H9 (cell line): Measurements from ENCODE around the gene LDLRAD4. TPM values are rescaled to one million over a fixed set of nuclear protein-coding genes. Genes with fewer than 3 reads are reported as not detected.

Source experiments
- DNase-seq: peaks from one replicate; pipeline ENCODE4 v3.0.0-alpha.2; 2017
- H2AFZ ChIP-seq: one replicate; pipeline ENCODE4 v1.6.1; 2013; ENCODE audit warnings: mild to moderate bottlenecking, low read length, control low read depth, moderate library complexity
- H2AK5ac ChIP-seq: 2 replicates; pipeline ENCODE4 v1.6.1; 2013; ENCODE audit warnings: low read length, control low read depth, mixed read lengths; ENCODE audit not compliant: insufficient read length
- H2BK120ac ChIP-seq: one replicate; pipeline ENCODE4 v1.6.1; 2013; ENCODE audit warnings: low read depth, mild to moderate bottlenecking, low read length, control low read depth, inconsistent platforms; ENCODE audit not compliant: poor library complexity, severe bottlenecking
- H2BK12ac ChIP-seq: 2 replicates; pipeline ENCODE4 v1.6.1; 2013; ENCODE audit warnings: low read length, control low read depth, mixed read lengths, low read depth; ENCODE audit not compliant: insufficient read length
- H2BK15ac ChIP-seq: 2 replicates; pipeline ENCODE4 v1.6.1; 2013; ENCODE audit warnings: low read depth, low read length, control low read depth
- H2BK20ac ChIP-seq: one replicate; pipeline ENCODE4 v1.6.1; 2013; ENCODE audit warnings: low read depth, mild to moderate bottlenecking, low read length, control low read depth, inconsistent platforms; ENCODE audit not compliant: poor library complexity, severe bottlenecking
- H2BK5ac ChIP-seq: 2 replicates; pipeline ENCODE4 v1.6.1; 2013; ENCODE audit warnings: low read length, control low read depth, mixed read lengths; ENCODE audit not compliant: insufficient read length
- H3K14ac ChIP-seq: 2 replicates; pipeline ENCODE4 v1.6.1; 2013; ENCODE audit warnings: low read length, control low read depth; ENCODE audit not compliant: insufficient read depth
- H3K18ac ChIP-seq: 2 replicates; pipeline ENCODE4 v1.6.1; 2013; ENCODE audit warnings: low read depth, mild to moderate bottlenecking, mixed read lengths, low read length, control low read depth; ENCODE audit not compliant: insufficient read length
- H3K23ac ChIP-seq: 2 replicates; pipeline ENCODE4 v1.6.1; 2013; ENCODE audit warnings: low read length, control low read depth, mixed read lengths, low read depth; ENCODE audit not compliant: insufficient read length
- H3K23me2 ChIP-seq: 2 replicates; pipeline ENCODE4 v1.6.1; 2013; ENCODE audit warnings: low read depth, mild to moderate bottlenecking, mixed read lengths, low read length, control low read depth; ENCODE audit not compliant: insufficient read length, poor library complexity, severe bottlenecking
- H3K27ac ChIP-seq: 2 replicates; pipeline ENCODE4 v1.5.1; 2013; ENCODE audit warnings: low read length, control low read depth, mixed read lengths, low read depth; ENCODE audit not compliant: insufficient read length
- H3K27me3 ChIP-seq: 2 replicates; pipeline ENCODE4 v1.6.1; 2013; ENCODE audit warnings: low read length, control low read depth, inconsistent platforms; ENCODE audit not compliant: insufficient read depth
- H3K4ac ChIP-seq: 2 replicates; pipeline ENCODE4 v1.6.1; 2013; ENCODE audit warnings: low read depth, mild to moderate bottlenecking, control low read depth, inconsistent platforms, low read length, moderate library complexity
- H3K4me1 ChIP-seq: 2 replicates; pipeline ENCODE4 v1.6.1; 2013; ENCODE audit warnings: low read length, control low read depth, inconsistent platforms; ENCODE audit not compliant: insufficient read depth
- H3K4me2 ChIP-seq: 2 replicates; pipeline ENCODE4 v1.6.1; 2013; ENCODE audit warnings: low read length, control low read depth, mixed read lengths; ENCODE audit not compliant: insufficient read length, insufficient read depth
- H3K56ac ChIP-seq: 2 replicates; pipeline ENCODE4 v1.6.1; 2013; ENCODE audit warnings: low read depth, mild to moderate bottlenecking, mixed read lengths, low read length, control low read depth; ENCODE audit not compliant: insufficient read length
- H3K79me1 ChIP-seq: 2 replicates; pipeline ENCODE4 v1.6.1; 2013; ENCODE audit warnings: low read depth, mild to moderate bottlenecking, moderate library complexity, low read length, control low read depth, inconsistent platforms; ENCODE audit not compliant: insufficient read depth, poor library complexity, severe bottlenecking
- H3K79me2 ChIP-seq: 2 replicates; pipeline ENCODE4 v1.6.1; 2013; ENCODE audit warnings: low read length, control low read depth, inconsistent platforms; ENCODE audit not compliant: insufficient read depth
- H3K9ac ChIP-seq: 2 replicates; pipeline ENCODE4 v1.6.1; 2013; ENCODE audit warnings: low read length, control low read depth, mixed read lengths; ENCODE audit not compliant: insufficient read length; ENCODE audit errors: extremely low read depth
- H3K9me3 ChIP-seq: one replicate; pipeline ENCODE4 v1.6.1; 2013; ENCODE audit warnings: low read depth, low read length, inconsistent platforms; ENCODE audit not compliant: control insufficient read depth
- H3T11ph ChIP-seq: one replicate; pipeline ENCODE4 v1.6.1; 2013; ENCODE audit warnings: mild to moderate bottlenecking, low read length, control low read depth, inconsistent platforms
- H4K20me1 ChIP-seq: one replicate; pipeline ENCODE4 v1.6.1; 2013; ENCODE audit not compliant: control insufficient read depth, insufficient read length, insufficient read depth
- H4K5ac ChIP-seq: 2 replicates; pipeline ENCODE4 v1.6.1; 2013; ENCODE audit warnings: low read depth, mild to moderate bottlenecking, mixed read lengths, low read length, control low read depth; ENCODE audit not compliant: insufficient read length
- H4K8ac ChIP-seq: replicated peaks from 2 replicates; pipeline ENCODE4 v1.6.1; 2013; ENCODE audit warnings: low read length, control low read depth, mixed read lengths, low read depth; ENCODE audit not compliant: insufficient read length
- H4K91ac ChIP-seq: 2 replicates; pipeline ENCODE4 v1.6.1; 2013; ENCODE audit warnings: low read depth, mild to moderate bottlenecking, moderate library complexity, mixed read lengths, low read length, control low read depth; ENCODE audit not compliant: insufficient read length
- H3K27ac Mint-ChIP-seq, 3 experiments: 2 replicates in 2 of 3; 3 replicates in 1 of 3; pipeline ENCODE4 v1.8.0; 2020 to 2021; ENCODE audit warnings: mixed read lengths in 3 of 3, mild to moderate bottlenecking in 1 of 3, moderate library complexity in 1 of 3
- H3K27me3 Mint-ChIP-seq: 2 replicates; pipeline ENCODE4 v1.8.0; 2021; ENCODE audit warnings: low read depth, mild to moderate bottlenecking, moderate library complexity, mixed read lengths
- H3K36me3 Mint-ChIP-seq, 3 experiments: 2 replicates in 2 of 3; 3 replicates in 1 of 3; pipeline ENCODE4 v1.8.0; 2020 to 2021; ENCODE audit warnings: low read depth in 3 of 3, mixed read lengths in 3 of 3; ENCODE audit not compliant: insufficient read depth in 1 of 3
- H3K4me1 Mint-ChIP-seq, 2 experiments: 2 replicates each; pipeline ENCODE4 v1.8.0; 2020; ENCODE audit warnings: mixed read lengths in 2 of 2
- H3K4me3 Mint-ChIP-seq, 2 experiments: 2 replicates in 1 of 2; 3 replicates in 1 of 2; pipeline ENCODE4 v1.8.0; 2020 to 2021; ENCODE audit warnings: mild to moderate bottlenecking in 2 of 2, mixed read lengths in 2 of 2, moderate library complexity in 1 of 2
- H3K9me3 Mint-ChIP-seq, 2 experiments: 2 replicates in 1 of 2; 3 replicates in 1 of 2; pipeline ENCODE4 v1.8.0; 2020; ENCODE audit warnings: mild to moderate bottlenecking in 2 of 2, mixed read lengths in 2 of 2, moderate library complexity in 1 of 2
- WGBS: extraction: QIAGEN DNeasy Blood & Tissue Kit; methylation state at CpG from one replicate; pipeline ENCODE4 v1.1.7; 2013; ENCODE audit warnings: missing lambda C conversion rate, low lambda C conversion rate, mixed read lengths; ENCODE audit not compliant: insufficient read length; ENCODE audit errors: extremely low coverage; 5-methylcytosine and 5-hydroxymethylcytosine counted together
- total RNA-seq: library from RNA; stranded (reverse); gene quantifications from 2 replicates; pipeline ENCODE4 v1.2.1, GENCODE V29; 2021
- TF ChIP-seq, protein P1 (sequence below): fragments of 200-600 bp; sonication (generic); conservative IDR thresholded peaks from 3 replicates; pipeline ENCODE4 v1.8.0; 2021; ENCODE audit warnings: antibody characterized with exemption, mild to moderate bottlenecking

Gene LDLRAD4
- total RNA-seq, 1 experiment from 2014 or later: 3.9 TPM

DNA sequence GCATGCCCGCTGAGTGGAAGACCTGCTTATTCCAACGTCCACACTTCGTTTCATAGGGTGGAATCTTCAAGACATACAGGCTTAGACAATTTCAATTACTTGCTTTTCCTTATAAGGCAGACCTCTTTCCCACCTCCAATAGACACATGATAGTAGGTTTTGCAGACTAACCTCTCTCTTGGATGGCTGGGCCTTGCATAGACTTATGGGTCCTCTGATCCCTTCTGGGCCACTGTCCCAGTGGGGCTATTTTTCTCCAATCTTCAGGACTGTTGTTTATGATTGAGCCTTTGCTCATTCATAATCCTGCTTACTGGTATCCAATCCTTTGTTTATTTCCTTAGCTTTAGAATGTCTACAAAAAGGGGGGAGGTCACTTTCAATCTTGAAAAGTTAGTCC is 368.9 kb downstream of the LDLRAD4 start:
- Histone ChIP-seq H3K27me3 (no peaks in the 10 kb centered on the region), H2AK5ac (no peak overlapping the region), H3K79me2 (no peaks in the 10 kb centered on the region), H3K56ac (no peak overlapping the region), H2BK5ac (no peak overlapping the region), H3K18ac (no peak overlapping the region), H3K79me1 (no peaks in the 10 kb centered on the region), H3K23ac (no peak overlapping the region), H3K9me3 (no peaks in the 10 kb centered on the region), H3K4ac (no peak overlapping the region), H2BK20ac (no peak overlapping the region), H3K23me2 (peaks cover 3% of the 10 kb centered on the region), H2BK12ac (no peak overlapping the region), H3K4me2 (no peak overlapping the region), H3T11ph (no peak overlapping the region), H3K14ac (no peak overlapping the region), H4K91ac (no peak overlapping the region), H2BK15ac (no peak overlapping the region), H4K8ac (no peak overlapping the region), H3K27ac (no peak overlapping the region), H2AFZ (no peak overlapping the region), H4K5ac (no peak overlapping the region), H3K9ac (no peak overlapping the region), H3K4me1 (no peaks in the 10 kb centered on the region), H4K20me1 (peaks cover 5% of the 10 kb centered on the region), H2BK120ac (no peak overlapping the region)
- H3K27ac Mint-ChIP-seq: 0 out of 7 replicates have a peak overlapping the region, but pooled peaks of 1 of the 3 experiments have one; percentile 15
- H3K9me3 Mint-ChIP-seq: peaks cover 0 to 2% of the 10 kb centered on the region in 2 experiments; a peak in 1 of 5 replicates
- no peaks in the 10 kb centered on the region for H3K36me3 Mint-ChIP-seq
- no peak for DNase-seq
- WGBS: no CpG with 5 or more reads among the region's 3 CpGs
- TF ChIP-seq, protein P1, sequence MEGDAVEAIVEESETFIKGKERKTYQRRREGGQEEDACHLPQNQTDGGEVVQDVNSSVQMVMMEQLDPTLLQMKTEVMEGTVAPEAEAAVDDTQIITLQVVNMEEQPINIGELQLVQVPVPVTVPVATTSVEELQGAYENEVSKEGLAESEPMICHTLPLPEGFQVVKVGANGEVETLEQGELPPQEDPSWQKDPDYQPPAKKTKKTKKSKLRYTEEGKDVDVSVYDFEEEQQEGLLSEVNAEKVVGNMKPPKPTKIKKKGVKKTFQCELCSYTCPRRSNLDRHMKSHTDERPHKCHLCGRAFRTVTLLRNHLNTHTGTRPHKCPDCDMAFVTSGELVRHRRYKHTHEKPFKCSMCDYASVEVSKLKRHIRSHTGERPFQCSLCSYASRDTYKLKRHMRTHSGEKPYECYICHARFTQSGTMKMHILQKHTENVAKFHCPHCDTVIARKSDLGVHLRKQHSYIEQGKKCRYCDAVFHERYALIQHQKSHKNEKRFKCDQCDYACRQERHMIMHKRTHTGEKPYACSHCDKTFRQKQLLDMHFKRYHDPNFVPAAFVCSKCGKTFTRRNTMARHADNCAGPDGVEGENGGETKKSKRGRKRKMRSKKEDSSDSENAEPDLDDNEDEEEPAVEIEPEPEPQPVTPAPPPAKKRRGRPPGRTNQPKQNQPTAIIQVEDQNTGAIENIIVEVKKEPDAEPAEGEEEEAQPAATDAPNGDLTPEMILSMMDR: no peak
- no peak overlapping the region for H3K4me3 Mint-ChIP-seq
- no peaks in the 10 kb centered on the region for H3K27me3 Mint-ChIP-seq
- H3K4me1 Mint-ChIP-seq: peaks cover 0 to 2% of the 10 kb centered on the region in 2 experiments; a peak in 1 of 4 replicates
